HG03108 (cell line): ENCODE results near the gene POLN.

Experiments
- ATAC-seq: cut with Tn5 transposase; IDR thresholded peaks from one replicate; pipeline ENCODE4 v1.9.1; 2021; ENCODE audit warnings: moderate library complexity; ENCODE audit not compliant: unreplicated experiment

POLN gene

GRCh38 chr4:2252530-2253091 lies 10.7 kb upstream of the POLN start:
- no peak for ATAC-seq

DNA sequence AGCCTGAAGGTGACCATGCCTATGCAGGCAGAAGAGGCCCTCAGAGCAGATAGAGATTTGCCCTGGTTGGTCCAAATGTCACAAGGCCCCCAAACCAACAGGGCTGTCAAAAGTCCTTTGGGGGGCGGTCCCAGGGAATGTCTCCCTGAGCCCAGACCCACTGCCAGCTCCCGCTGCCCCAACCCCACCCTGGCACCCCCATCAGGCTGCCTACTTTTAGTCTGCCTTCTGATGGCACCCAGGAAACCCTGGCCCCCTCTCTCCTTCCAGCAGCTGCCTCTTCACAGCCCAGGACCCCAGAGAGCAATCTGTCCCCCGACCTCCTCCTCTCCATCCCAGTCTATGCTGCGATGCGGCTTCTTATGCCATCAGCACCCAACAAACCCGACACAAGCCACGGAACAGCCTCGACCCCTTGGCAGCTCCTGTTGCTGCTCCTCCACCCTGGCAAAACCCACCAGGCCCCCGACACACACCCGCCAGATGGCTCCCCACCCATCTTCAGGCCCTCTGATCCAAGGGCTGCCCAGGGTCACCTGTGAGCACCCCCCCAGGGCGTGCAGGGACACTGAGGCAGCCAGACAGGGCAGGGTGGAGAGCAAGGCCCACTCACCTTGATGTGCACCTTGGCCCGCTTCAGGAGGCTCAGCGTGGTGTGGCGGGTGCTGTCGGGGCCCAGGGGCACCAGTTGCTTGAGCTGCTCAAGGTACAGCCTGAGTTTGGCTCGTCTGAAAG lies 10.0 kb upstream of the POLN start:
- ATAC-seq = no peak

DNA sequence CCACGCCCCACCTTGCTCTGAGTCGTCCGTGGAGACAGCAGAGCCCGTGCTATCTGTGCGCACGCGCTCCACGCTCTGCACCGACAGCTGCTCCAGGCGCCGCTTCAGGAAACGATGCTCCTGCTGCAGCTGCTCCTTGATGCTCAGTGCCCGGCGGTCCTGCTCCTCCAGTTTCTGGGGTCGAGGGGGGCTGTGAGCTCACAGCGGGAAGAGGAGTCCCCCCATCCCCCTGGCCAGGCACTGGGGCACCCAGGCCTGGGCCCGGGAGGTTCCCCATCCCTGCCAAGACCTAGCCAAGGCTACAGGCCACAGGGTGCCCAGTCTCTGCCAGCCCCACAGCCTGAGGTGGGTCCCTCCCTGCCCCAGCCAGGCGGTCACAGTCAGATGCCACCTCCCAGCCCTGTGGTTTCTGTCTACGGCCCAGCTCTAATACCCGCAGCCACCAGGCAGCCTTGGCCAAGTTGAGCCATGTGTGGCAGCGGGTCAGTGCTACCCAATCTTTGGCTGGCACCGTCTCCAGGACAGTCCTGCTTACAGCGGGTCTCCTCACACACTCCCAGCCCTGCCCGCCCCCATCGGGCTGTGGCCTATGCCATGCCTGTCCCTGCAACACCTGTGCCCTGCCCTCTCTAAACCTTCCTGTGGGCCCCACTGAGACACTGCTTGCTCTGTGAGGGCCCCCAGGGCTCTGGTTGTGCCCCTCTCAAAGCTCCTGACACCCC lies 9.3 kb upstream of the POLN start:
- no peak for ATAC-seq

- no peak for ATAC-seq
Measured at GRCh38 chr4:2250357-2251072, 8.6 kb upstream of the POLN start.

- ATAC-seq = no peak
Measured at GRCh38 chr4:2249526-2250356, 7.8 kb upstream of the POLN start.

GRCh38 chr4:2248821-2249261 lies 6.9 kb upstream of the POLN start:
- ATAC-seq = no peak

DNA sequence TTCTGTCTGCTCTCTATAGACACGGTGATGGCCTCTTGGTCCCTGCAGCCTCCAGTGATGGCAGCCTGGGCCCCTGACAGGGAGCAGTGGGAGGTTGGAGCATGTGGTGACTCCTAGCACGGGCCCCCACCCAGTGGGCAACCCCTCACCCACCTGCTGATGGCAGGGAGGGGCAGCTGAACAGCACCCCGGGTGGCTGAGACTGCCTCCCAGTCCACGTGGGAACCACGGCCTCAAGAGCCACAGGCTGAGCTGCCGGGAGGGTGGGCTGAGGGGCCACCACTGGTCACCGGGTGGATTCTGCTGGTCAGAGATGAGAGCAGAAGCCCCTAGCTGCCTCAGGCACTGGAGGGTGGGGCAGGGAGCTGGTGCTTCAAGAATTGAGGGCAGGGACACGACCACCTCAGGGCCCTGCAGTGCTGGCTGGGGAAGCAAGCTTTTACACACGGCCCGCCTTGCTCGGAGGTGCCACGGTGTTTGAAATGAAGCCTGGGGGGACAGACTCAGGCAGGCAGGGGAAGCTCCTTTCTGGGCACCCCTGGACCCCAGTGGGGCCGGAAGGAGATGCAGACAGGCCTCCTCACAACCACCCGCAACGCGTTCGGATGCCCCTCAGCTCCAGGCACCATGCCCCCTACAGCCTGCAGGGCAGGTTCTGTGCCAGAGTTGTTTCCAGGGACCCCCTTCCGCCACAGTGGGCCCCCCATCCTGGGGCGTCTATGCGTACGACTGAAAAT lies 6.3 kb upstream of the POLN start:
- no peak for ATAC-seq

DNA sequence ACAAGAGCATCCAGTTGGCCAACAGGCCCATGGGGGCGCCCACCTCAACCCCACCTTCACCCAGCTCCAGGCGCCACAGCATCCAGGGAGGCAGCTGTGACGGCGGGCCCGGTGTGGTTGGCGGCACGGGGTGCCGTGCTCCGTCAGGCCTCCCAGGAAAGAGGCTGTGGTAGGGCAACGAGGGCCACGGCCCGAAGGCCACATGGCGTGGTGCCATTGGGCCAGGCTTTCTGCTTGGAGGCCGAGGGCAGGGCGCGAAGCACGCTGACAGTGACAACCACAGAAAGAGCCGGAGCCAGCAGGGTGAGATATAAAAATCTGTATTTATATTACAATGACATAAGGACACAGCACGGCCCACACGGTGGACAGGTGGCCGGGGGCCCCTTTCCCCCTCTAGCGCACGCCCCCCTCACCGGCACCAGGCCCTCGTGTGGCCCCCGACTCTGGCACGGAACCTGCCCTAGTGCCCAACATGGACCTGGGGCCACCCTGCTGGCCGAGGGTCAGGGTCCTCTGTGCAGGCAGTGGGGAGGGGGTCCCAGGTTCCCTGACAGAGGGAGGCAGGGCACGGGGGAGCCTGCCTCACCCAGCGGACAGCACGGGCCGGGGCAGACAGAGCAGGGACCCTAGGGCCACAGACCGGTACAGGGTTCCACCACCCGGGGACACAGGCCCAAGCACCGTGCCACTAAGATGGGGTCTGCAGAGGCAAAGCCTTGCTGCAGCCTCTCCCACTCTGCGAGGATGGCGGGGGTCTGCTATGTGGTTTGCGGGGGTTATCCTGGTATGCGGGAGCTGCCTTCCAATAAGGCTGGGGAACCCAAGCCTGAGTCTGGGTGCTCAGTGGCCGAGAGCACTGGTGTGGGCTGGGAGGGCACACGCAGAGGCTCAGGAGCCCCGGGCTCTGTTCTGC lies 5.5 kb upstream of the POLN start:
- ATAC-seq = no peak

DNA sequence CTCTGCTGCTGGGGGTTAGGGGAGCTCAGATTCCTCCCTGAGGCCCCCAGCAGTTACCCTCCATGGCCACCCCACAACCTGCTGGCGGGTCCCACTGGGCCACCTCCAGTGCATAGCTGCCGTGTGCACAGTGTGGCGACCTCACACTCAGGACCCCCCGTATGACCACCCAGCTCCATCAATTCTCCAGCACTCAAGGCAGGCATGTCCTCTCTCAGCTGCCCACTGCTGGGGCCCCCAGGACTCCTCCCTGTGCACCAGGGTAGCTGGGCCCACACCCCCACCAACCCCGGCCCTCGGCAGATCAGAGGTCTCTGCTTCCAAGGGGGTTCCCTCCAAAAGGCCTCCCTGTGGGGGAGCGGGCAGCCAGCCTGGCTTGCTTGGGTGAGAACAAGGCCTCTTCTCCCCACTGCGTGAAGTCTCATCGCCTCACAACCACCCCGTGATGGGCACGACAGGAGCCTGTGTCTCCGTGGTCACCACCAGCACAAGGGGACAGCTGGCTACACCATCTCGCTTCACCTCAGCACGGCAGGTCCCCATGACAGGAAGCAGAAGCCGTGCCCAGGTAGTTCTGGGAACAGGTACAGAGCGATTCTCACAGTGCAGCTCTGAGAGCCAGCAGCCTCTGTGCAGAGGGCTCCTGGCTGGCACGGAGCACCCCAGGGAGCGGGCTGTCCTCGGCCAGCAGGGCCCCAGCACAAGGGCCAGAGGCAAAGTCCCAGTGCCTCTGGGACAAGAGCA lies 4.6 kb upstream of the POLN start:
- ATAC-seq = no peak

- ATAC-seq = no peak
Measured at GRCh38 chr4:2245787-2246275, 3.9 kb upstream of the POLN start.

DNA sequence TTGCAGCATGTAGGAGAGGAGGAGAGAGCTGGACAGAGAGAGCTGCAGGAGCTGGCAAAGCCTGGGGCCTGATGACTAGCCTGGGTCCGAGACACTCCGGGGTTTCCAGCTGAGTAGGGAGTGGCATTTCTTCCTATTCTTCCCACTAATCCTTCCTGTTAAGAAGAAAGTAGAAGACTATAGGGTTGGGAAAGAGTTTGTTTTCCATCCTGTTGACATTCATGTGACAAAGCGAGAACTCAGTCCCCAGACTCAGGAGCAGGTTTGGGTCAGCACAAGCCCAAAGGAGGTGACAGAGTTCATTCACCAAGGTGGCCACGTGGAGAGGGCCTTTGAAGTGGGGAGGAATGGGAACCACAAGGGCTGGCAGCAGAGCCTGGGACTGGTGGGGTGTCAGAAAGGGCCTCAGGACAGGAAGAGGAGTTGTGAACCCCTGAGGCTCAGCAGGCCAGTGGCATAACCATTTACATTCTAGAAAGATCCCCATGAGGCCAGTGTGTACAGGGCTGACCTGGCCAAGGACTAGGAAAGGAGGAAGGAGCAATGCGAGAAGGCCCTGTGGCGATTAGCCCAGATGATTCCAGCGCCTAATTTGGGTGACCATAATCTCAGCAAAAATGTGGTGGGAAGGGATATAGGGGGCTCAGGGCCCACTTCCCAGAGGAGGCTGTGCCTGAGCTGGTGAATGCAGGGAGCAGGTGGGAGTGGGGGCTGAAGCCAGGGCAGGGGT lies 3.3 kb upstream of the POLN start:
- no peak for ATAC-seq

DNA sequence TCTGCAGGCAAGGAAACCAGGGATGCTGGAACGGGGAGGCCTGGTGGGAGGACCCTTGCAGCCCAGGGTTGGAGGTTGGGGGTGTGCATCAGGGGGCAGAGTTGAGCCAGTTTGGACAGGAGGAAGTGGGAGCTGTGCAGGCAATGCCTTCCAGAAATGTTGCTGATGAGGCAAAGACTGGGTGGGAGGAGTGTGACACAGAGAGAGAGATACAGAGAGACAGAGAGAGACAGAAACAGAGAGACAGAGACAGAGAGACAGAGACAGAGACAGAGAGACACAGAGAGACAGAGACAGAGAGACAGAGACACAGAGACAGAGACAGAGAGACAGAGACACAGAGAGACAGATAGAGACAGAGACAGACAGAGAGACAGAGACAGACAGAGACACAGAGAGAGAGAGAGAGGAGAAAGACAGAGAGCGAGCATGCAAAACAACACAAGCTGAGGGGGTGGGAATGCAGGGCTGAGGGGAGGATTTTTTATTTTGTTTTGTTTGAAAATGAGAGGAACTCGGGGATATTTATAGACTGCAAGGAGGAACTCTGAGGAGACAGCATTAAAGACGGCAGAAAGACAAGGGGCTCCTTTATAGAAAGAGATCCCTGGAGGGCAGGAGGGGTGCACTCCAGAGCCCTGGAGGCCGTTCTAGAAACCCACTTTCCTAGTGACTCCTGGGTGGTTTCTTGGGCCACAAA lies 1.9 kb upstream of the POLN start:
- no peak for ATAC-seq

GRCh38 chr4:2241003-2241402 lies 918 bp downstream of the POLN start:
- no peak for ATAC-seq

- ATAC-seq = no peak
Measured at GRCh38 chr4:2236944-2237666, 4.8 kb downstream of the POLN start.

- no peak for ATAC-seq
Measured at GRCh38 chr4:2231082-2231481, 10.8 kb downstream of the POLN start.

DNA sequence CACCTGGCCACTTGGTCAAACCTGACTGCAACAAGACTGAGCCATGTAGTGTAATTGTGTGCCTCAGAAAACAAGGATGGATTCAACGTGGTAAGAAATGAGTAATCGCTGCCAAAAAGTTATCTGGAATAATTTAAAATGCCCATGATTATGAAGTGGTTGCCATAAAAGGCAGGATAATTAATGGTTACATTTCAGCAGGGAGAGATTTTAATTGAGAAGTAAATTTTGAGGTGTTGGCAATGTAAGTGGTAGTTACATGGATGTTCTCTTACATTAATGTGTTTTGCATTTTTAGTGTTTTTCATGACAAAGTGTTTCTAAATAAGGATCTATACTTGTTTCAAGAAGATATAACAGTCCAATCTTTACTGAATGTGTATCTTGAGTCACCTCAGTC lies 15.7 kb downstream of the POLN start:
- ATAC-seq = no peak
